Measurements from ENCODE around the gene TNS1.
A peak's percentile ranks its signal among the peaks of the same experiment; 100 is the strongest.

The TNS1 gene

GRCh38 chr2:217899231-217900009 lies 103.4 kb downstream of the TNS1 start:
- DNase-seq (ENCODE audit: low read depth) = peak; percentile 50

DNA sequence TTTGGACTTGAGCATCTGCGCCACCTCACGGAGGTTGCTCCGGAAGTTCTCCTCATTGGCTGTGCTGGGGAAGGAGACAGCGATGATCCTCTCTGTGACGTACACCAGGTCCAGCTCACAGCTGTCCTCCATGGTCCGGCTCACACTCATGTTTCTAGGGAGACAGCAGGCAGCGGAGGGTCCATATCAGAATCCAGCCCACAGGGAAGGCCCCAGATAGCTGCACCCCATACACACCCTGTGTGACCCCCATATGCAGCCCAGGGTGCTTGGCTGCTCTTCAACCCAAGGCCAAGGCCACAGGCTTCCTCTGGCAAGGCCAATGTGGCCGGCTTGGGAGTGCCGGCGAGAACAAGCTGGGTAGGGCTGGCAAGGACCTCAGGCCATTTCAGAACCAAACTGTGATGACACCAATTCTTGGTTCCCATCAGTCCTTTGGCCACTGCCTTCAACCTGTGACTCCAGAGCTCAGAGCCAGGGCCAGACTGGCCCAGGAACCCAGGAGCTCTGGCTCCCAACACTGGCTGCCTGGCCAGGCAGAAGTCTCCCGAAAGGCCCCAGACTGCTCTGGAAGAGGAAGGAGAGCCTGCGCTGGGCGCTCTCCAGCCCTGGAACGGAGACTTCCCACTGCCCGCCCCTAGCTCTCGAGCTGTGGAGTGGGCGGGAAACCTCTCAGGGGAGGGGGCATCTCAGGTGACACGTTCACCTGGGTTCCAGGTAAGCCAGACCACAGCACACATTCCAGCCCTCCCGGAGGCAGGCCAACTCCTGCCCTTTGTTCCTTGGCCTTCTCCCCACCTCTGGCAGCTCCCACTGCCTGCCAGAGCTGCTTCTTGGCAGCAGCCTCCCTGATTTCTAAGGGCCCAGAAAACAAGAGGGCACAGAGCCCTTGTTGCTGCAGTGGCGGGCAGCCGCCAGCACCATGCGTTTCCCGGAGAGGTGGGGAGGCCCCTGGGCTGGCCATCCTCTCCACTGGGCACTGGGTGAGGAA lies 104.7 kb downstream of the TNS1 start:
- DNase-seq (ENCODE audit: low read depth) = no peak

DNA sequence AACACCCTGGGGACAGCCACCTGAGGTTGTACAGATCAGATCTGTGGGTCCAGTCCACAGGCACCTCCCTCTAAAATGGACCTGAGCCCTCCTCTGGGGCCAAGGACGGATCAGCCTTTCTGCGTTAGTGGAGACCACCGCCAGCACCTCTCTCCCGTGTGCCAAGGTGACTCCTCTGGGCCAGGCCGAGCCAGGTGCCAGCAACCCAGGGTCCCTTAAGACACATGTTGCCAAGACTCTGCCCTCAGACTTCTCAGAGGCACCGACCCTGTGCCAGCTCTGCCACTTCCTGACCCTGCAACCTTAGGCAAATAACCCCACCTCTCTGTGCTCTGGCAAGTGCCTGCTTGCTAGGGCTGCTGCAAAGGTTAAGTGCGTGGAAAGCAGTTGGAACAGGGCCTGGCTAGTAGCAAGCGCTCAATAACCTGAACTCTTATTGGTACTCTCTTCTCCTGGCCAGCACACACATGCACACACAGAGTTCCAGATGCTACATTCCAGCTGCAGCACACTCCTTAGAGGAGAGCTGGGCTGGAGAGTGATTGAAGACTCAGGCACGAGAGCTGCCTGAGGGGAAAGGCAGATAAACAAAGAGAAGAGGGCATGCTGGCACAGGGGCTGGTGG lies 105.6 kb downstream of the TNS1 start:
- DNase-seq (ENCODE audit: low read depth) = no peak

GRCh38 chr2:217895070-217895635 lies 107.6 kb downstream of the TNS1 start:
- no peak for DNase-seq (ENCODE audit: low read depth)

GRCh38 chr2:217893440-217893839 lies 109.4 kb downstream of the TNS1 start:
- DNase-seq (ENCODE audit: low read depth) = no peak

DNA sequence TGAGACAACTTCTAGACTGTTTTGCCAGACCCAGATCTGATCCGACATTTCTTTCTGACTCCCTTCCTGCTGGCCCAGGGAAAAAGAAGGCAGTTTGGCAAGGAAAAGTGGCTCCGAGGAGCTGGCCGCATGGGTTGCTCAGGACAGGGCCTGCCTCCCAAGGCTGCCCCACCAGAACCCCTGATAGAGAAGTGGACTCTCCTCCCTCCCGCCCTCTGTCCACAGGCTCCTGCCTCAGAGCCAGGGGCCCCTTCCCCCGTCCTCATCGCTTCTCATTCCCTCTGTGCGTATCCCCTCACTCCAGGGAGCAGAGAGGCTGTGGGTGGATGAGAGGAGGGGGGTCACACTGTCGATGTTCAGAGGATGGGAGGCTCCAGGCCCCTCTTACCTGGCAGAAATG lies 110.2 kb downstream of the TNS1 start:
- DNase-seq (ENCODE audit: low read depth) = no peak

GRCh38 chr2:217890445-217890844 lies 112.3 kb downstream of the TNS1 start:
- DNase-seq (ENCODE audit: low read depth) = peak; percentile 37

DNA sequence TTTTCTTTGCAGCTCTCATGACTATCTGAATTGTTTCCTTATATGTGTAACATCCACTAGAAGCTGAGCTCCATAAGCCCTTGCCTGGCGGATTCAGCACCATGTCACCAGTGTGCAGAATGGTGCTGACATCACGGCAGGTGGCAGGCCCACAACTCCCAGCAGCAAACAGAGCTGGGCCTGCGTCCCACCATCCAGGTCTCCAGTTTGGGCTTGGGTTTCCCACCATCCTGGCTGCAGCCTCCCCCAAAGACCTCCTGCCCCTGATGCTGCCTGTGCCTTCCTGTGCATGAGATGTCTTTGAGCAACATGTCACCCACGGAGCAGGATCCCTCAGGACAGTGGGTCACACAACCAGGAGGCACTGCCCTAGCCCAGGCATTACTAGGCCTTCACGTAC lies 113.1 kb downstream of the TNS1 start:
- no peak for DNase-seq (ENCODE audit: low read depth)

- no peak for DNase-seq (ENCODE audit: low read depth)
Measured at GRCh38 chr2:217887841-217888701, 114.7 kb downstream of the TNS1 start.

- DNase-seq (ENCODE audit: low read depth) = no peak
Measured at GRCh38 chr2:217886720-217887309, 116.0 kb downstream of the TNS1 start.

GRCh38 chr2:217886091-217886490 lies 116.7 kb downstream of the TNS1 start:
- DNase-seq (ENCODE audit: low read depth) = no peak

- DNase-seq (ENCODE audit: low read depth) = no peak
Measured at GRCh38 chr2:217884985-217885384, 117.8 kb downstream of the TNS1 start.

DNA sequence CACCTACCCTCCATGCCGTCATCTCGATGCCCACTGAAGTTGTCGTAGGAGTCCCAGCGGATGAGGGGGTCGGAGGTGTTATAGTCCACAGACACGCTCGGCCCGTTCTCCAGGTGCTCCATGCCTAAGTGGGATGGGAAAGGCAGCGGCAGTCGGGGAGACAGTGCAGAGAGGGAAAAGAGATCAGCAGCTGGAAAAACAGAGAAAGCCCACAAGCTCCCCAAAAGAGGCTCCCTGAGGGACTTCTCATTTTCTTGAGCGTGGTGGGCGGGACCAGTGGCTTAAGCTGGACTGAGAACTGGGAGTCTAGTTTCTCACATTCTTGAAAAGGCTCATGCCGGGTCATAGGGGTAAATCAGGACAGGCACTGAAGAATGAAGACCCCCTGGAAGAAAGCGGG lies 121.9 kb downstream of the TNS1 start:
- no peak for DNase-seq (ENCODE audit: low read depth)

DNA sequence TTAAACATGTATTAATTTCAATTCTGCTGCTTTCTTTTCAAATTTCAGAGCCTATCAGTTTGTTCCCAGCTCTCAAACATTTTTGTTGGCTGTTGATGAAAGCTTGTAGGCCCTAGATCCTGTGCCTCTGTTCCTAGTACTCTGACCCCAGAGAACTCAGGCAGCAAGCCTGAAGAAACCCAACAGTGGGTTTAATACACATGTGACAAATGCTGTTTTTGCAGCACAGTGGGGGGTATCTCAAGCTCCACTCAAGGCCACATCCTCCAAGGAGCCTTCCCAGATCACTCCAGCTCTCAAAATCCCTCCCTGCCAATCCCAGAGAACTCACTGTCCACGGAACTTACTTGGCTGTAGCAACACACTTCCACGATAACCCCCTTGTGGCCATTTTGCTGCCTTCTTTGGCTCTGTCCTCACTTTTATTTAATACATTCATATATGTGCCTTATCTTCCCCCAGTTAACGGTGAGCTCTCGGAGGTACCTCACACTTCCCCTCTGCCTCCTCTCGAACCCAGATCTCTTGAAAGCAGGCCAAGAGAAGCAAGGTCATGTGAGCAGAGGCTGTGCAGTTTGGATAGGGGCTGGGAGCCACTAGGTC lies 122.4 kb downstream of the TNS1 start:
- no peak for DNase-seq (ENCODE audit: low read depth)

DNA sequence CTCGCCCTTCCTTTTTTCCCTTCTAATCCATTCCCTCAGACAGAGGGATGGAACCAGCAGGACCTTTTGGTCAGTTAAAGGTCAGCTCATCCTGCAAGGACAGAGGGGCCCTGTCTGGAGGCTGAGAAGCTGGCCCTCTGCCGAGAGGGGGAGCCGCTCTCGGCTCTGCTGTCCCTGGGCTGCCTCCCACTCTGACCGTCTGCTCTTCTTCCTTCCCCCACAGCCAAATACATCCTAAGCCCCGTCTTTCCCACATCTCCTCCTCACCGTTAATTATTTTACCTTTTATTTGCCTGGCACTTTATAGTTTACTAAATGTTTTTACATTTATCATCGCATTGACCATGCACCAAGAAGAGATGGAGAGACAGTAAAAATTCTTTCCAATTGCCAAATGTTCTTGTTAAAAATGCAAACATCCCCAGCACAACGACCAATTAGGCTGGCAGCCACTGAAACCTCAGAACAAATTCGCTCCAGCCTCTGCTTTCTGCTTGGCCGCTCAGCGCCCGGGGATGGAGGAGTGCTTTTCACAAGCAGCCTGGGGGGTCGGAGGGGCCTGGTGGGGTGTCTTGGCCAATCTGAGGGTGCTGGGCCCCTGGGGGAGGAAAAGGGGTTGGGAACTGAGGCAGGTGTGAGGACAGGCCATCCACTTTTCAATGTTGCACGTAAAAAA lies 123.7 kb downstream of the TNS1 start:
- no peak for DNase-seq (ENCODE audit: low read depth)

- no peak for DNase-seq (ENCODE audit: low read depth)
Measured at GRCh38 chr2:217877866-217878265, 124.9 kb downstream of the TNS1 start.

DNA sequence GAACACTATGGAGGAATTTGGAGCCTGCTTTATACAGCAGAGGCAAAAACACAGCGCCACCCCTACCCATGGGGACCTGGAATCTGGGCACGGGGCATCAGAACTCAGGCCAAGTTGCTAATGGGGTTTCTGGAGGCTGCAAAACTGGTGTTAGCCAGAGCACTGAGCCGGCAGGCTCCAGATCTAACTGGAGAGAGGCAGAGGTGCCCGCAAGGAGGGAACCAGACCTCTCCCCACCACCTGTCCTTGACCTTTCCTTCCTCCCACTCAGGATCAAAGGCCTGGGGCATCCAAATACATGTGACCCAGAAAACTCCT lies 126.6 kb downstream of the TNS1 start:
- no peak for DNase-seq (ENCODE audit: low read depth)

GRCh38 chr2:217875556-217876252 lies 127.1 kb downstream of the TNS1 start:
- DNase-seq (ENCODE audit: low read depth) = no peak

DNA sequence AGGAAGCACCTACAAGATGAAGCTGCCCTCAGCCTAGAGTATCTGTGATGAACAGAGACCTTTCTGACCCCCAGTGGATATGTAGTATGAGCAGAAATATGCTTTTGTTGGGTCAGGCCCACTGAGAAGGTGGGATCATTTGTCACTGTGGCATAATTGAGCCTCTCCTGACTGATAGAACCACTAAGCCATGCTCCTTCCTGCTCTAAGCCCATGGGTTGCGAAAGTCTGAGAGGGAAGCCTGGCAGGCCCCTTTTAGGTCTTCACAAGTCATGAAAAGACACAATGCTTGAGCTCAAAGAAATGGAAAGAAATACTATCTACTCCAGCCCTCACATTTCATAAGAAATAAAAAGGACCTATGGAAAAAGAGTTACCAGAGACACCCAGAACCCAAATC lies 127.7 kb downstream of the TNS1 start:
- DNase-seq (ENCODE audit: low read depth) = no peak

Measured in GM04503 (cell line).